HepG2 (cell line): Measurements from ENCODE around the gene TCF12. TPM values are rescaled to one million over a fixed set of nuclear protein-coding genes. Genes with fewer than 3 reads are reported as not detected.

ENCODE experiments used
- ATAC-seq: fragments of 200-7000 bp; cut with Tn5 transposase; 3 replicates; pipeline ENCODE4 v1.9.1; 2020; ENCODE audit warnings: mild to moderate bottlenecking, moderate library complexity
- BruUV-seq: library from RNA; stranded (reverse); fragments of 400-500 nt; replicated peaks from 2 replicates; lab custom pipeline; 2021; lab: Mats Ljungman, UMichigan
- CTCF ChIA-PET: fragments of 300-600 bp; formaldehyde crosslinking; extraction: SDS; loops from one replicate; lab custom pipeline; 2021; ENCODE audit warnings: low total read pairs, inconsistent platforms, low intra/inter-chr PET ratio; lab: Yijun Ruan, JAX
- POLR2A ChIA-PET: fragments of 350-600 bp; sonication (Branson Sonifier 250); formaldehyde crosslinking; loops from one replicate; lab custom pipeline; 2020; ENCODE audit warnings: antibody characterized with exemption, inconsistent platforms; lab: Yijun Ruan, JAX
- DNase-seq: peaks from one replicate; pipeline ENCODE4 v3.0.0-alpha.2; 2015; ENCODE audit warnings: low spot score
- FAIRE-seq: peaks from 3 replicates; lab custom pipeline; 2011; peaks lifted over from hg19 to GRCh38; lab: Jason Lieb, UNC
- H2AFZ ChIP-seq: one replicate; pipeline ENCODE4 v1.6.1; 2011; ENCODE audit warnings: low read length, inconsistent platforms
- H3K27ac ChIP-seq: fragments of 300-600 bp; 3 replicates; pipeline ENCODE4 v1.8.0; 2011; ENCODE audit warnings: mixed run types, mild to moderate bottlenecking, mixed read lengths, low read length, inconsistent platforms; ENCODE audit not compliant: insufficient read depth; ENCODE audit errors: extremely low read length
- H3K27me3 ChIP-seq, 2 experiments: fragments of 200-600 bp in 1 of 2; 2 replicates in 1 of 2; 3 replicates in 1 of 2; pipeline versions ENCODE4 v1.6.0 to v1.8.0; 2011; ENCODE audit warnings: low read length in 2 of 2, mild to moderate bottlenecking in 2 of 2, moderate library complexity in 2 of 2, inconsistent platforms in 1 of 2; ENCODE audit not compliant: insufficient read depth in 2 of 2, control insufficient read depth in 1 of 2
- H3K36me3 ChIP-seq, 2 experiments: fragments of 200-600 bp in 1 of 2; replicated peaks in 1 of 2; 2 replicates in 1 of 2; 3 replicates in 1 of 2; pipeline versions ENCODE4 v1.5.1 to v1.8.0; 2011; ENCODE audit warnings: low read length in 2 of 2, inconsistent platforms in 1 of 2; ENCODE audit not compliant: insufficient read depth in 2 of 2, control insufficient read depth in 1 of 2
- H3K4me1 ChIP-seq: 2 replicates; pipeline ENCODE4 v1.5.1; 2012; ENCODE audit warnings: low read length, inconsistent platforms; ENCODE audit not compliant: insufficient read depth
- H3K4me2 ChIP-seq: 2 replicates; pipeline ENCODE4 v1.6.0; 2011; ENCODE audit warnings: low read depth, low read length, inconsistent platforms
- H3K4me3 ChIP-seq, 3 experiments: fragments of 200-600 bp in 1 of 3; sonication (generic), shearing (Covaris generic) in 1 of 3; replicated peaks in 1 of 3; 2 replicates each; pipeline ENCODE4 v1.5.1; 2011 to 2016; ENCODE audit warnings: low read length in 3 of 3, inconsistent platforms in 2 of 3, low read depth in 2 of 3, mild to moderate bottlenecking in 2 of 3, control low read depth in 1 of 3, mixed read lengths in 1 of 3; ENCODE audit not compliant: insufficient read depth in 1 of 3
- H3K79me2 ChIP-seq: one replicate; pipeline ENCODE4 v1.6.1; 2011; ENCODE audit warnings: low read length, inconsistent platforms; ENCODE audit not compliant: insufficient read depth
- H3K9ac ChIP-seq: 2 replicates; pipeline ENCODE4 v1.6.0; 2011; ENCODE audit warnings: mild to moderate bottlenecking, low read depth, low read length, inconsistent platforms; ENCODE audit not compliant: insufficient read depth
- H3K9me3 ChIP-seq: 2 replicates; pipeline ENCODE4 v1.5.1; 2012; ENCODE audit warnings: mild to moderate bottlenecking, low read length
- H4K20me1 ChIP-seq: 2 replicates; pipeline ENCODE4 v1.6.0; 2011; ENCODE audit warnings: inconsistent platforms, mild to moderate bottlenecking, low read length, moderate library complexity; ENCODE audit not compliant: insufficient read depth
- DNMT3B ChIP-seq: conservative IDR thresholded peaks from 2 replicates; pipeline ENCODE4 v1.6.1; 2016; ENCODE audit warnings: missing biosample characterization, control low read depth
- MLLT10 ChIP-seq: sonication (generic); formaldehyde crosslinking; IDR thresholded peaks from 2 replicates; pipeline ENCODE4 v1.4.0; 2020; ENCODE audit warnings: missing genetic modification reagents
- MTA3 ChIP-seq: sonication (generic); formaldehyde crosslinking; IDR thresholded peaks from 2 replicates; pipeline ENCODE4 v1.4.0; 2020; ENCODE audit warnings: missing genetic modification reagents
- MYC ChIP-seq: sonication (generic); formaldehyde crosslinking; IDR thresholded peaks from 2 replicates; pipeline ENCODE4 v1.9.0; 2021; ENCODE audit warnings: missing genetic modification reagents, borderline replicate concordance
- PHF21A ChIP-seq: sonication (generic); formaldehyde crosslinking; IDR thresholded peaks from 2 replicates; pipeline ENCODE4 v1.5.0; 2020; ENCODE audit warnings: mild to moderate bottlenecking, missing genetic modification reagents
- RFXAP ChIP-seq: sonication (generic); formaldehyde crosslinking; IDR thresholded peaks from 2 replicates; pipeline ENCODE4 v1.4.0; 2020; ENCODE audit warnings: missing genetic modification reagents, borderline replicate concordance
- ZBTB34 ChIP-seq: sonication (generic); formaldehyde crosslinking; IDR thresholded peaks from 2 replicates; pipeline ENCODE4 v1.8.0; 2022; ENCODE audit warnings: mild to moderate bottlenecking, missing genetic modification reagents
- ZNF569 ChIP-seq: sonication (generic); formaldehyde crosslinking; IDR thresholded peaks from 2 replicates; pipeline ENCODE4 v1.5.0; 2020; ENCODE audit warnings: mild to moderate bottlenecking, missing genetic modification reagents, moderate library complexity, borderline replicate concordance
- ZNF605 ChIP-seq: sonication (generic); formaldehyde crosslinking; IDR thresholded peaks from 2 replicates; pipeline ENCODE4 v1.8.0; 2022; ENCODE audit warnings: mild to moderate bottlenecking, missing genetic modification reagents
- ZNF615 ChIP-seq: sonication (generic); formaldehyde crosslinking; IDR thresholded peaks from 2 replicates; pipeline ENCODE4 v1.5.0; 2020; ENCODE audit warnings: mild to moderate bottlenecking, missing genetic modification reagents, borderline replicate concordance
- ZNF720 ChIP-seq: sonication (generic); formaldehyde crosslinking; IDR thresholded peaks from 2 replicates; pipeline ENCODE4 v1.4.0; 2020; ENCODE audit warnings: missing genetic modification reagents
- ZNF724P ChIP-seq: sonication (generic); formaldehyde crosslinking; IDR thresholded peaks from 2 replicates; pipeline ENCODE4 v1.8.0; 2022; ENCODE audit warnings: missing genetic modification reagents, borderline replicate concordance
- ZSCAN29 ChIP-seq: sonication (generic); formaldehyde crosslinking; conservative IDR thresholded peaks from 2 replicates; pipeline ENCODE4 v1.4.0; 2020; ENCODE audit warnings: mild to moderate bottlenecking, missing genetic modification reagents
- WGBS: methylation state at CpG from one replicate; pipeline ENCODE4 v1.1.6; 2017; ENCODE audit warnings: low lambda C conversion rate; 5-methylcytosine and 5-hydroxymethylcytosine counted together
- in situ Hi-C: cut with HindIII; loops from 2 replicates; pipeline ENCODE4 v1.10.0; 2017; ENCODE audit warnings: low pct_unique_long_range_greater_than_20kb; ENCODE audit not compliant: extremely low pct_ligation_motif_present
- intact Hi-C: fragments of 100-400 bp; cut with micrococcal nuclease; formaldehyde crosslinking; loops from one replicate; pipeline ENCODE4 v1.10.0; 2022; ENCODE audit not compliant: unreplicated experiment
- polyA plus RNA-seq, 8 experiments: library from polyadenylated mRNA; depleted of rRNA in 3 of 8; stranded (reverse) in 7 of 8; unstranded in 1 of 8; fragments of >200 nt; fragmentation: Illumina TruSeq in 4 of 8; extraction: Trizol in 4 of 8; gene quantifications; 2 replicates each; pipeline versions ENCODE4 v1.2.1 to v1.2.3, GENCODE V29; 2011 to 2016; ENCODE audit warnings: low read depth in 4 of 8, missing spikeins in 1 of 8, mixed read lengths in 1 of 8; ENCODE audit not compliant: insufficient read depth in 1 of 8
- total RNA-seq, 5 experiments: library from RNA; depleted of rRNA; stranded (reverse); fragments of >200 nt; fragmentation: Illumina TruSeq; extraction: Trizol; gene quantifications; 2 replicates each; pipeline ENCODE4 v1.2.3, GENCODE V29; 2016; ENCODE audit warnings: low read depth in 1 of 5
- TF ChIP-seq, protein P1 (sequence below): sonication (generic); formaldehyde crosslinking; IDR thresholded peaks from 2 replicates; pipeline ENCODE4 v1.8.0; 2022; ENCODE audit warnings: mild to moderate bottlenecking, missing genetic modification reagents; ENCODE audit not compliant: insufficient replicate concordance
- TF ChIP-seq, protein P2 (sequence below): sonication (generic); formaldehyde crosslinking; IDR thresholded peaks from 2 replicates; pipeline ENCODE4 v1.4.0; 2020; ENCODE audit warnings: missing genetic modification reagents, mild to moderate bottlenecking, borderline replicate concordance

TCF12 gene
- total and polyA plus RNA-seq, 2 of the 13 experiments (the other 11 are each of a cell fraction or from before 2014, with no cell fraction given): 48.6 to 51.1 TPM

- H3K4me3 ChIP-seq: no peak overlapping the region
- H2AFZ ChIP-seq: no peak overlapping the region
- intact Hi-C loops: no loop called here
- no peak for FAIRE-seq
- no peaks in the 10 kb centered on the region for H3K9me3 ChIP-seq
- H3K27ac ChIP-seq: no peak overlapping the region
- POLR2A ChIA-PET: no interaction called here
- H3K36me3 ChIP-seq: peaks cover 1 to 2% of the 10 kb centered on the region in 2 experiments; a peak in 2 of 5 replicates
- 0 out of 2 replicates have a peak, but pooled peaks cover 3% of the 10 kb centered on the region for H4K20me1 ChIP-seq
- TF ChIP-seq, protein P1, sequence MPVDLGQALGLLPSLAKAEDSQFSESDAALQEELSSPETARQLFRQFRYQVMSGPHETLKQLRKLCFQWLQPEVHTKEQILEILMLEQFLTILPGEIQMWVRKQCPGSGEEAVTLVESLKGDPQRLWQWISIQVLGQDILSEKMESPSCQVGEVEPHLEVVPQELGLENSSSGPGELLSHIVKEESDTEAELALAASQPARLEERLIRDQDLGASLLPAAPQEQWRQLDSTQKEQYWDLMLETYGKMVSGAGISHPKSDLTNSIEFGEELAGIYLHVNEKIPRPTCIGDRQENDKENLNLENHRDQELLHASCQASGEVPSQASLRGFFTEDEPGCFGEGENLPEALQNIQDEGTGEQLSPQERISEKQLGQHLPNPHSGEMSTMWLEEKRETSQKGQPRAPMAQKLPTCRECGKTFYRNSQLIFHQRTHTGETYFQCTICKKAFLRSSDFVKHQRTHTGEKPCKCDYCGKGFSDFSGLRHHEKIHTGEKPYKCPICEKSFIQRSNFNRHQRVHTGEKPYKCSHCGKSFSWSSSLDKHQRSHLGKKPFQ: no peak
- TF ChIP-seq MLLT10 (CRISPR knock-in tag) (no peak), ZSCAN29 (CRISPR knock-in tag) (no peak), ZNF720 (no peak), DNMT3B (CRISPR knock-in tag) (no peak), ZBTB34 (CRISPR knock-in tag) (no peak), ZNF615 (CRISPR knock-in tag) (no peak), MTA3 (CRISPR knock-in tag) (no peak), MYC (CRISPR knock-in tag) (no peak), ZNF724P (CRISPR knock-in tag) (no peak), RFXAP (CRISPR knock-in tag) (no peak), ZNF605 (CRISPR knock-in tag) (no peak), ZNF569 (CRISPR knock-in tag) (no peak), PHF21A (CRISPR knock-in tag) (no peak)
- TF ChIP-seq, protein P2, sequence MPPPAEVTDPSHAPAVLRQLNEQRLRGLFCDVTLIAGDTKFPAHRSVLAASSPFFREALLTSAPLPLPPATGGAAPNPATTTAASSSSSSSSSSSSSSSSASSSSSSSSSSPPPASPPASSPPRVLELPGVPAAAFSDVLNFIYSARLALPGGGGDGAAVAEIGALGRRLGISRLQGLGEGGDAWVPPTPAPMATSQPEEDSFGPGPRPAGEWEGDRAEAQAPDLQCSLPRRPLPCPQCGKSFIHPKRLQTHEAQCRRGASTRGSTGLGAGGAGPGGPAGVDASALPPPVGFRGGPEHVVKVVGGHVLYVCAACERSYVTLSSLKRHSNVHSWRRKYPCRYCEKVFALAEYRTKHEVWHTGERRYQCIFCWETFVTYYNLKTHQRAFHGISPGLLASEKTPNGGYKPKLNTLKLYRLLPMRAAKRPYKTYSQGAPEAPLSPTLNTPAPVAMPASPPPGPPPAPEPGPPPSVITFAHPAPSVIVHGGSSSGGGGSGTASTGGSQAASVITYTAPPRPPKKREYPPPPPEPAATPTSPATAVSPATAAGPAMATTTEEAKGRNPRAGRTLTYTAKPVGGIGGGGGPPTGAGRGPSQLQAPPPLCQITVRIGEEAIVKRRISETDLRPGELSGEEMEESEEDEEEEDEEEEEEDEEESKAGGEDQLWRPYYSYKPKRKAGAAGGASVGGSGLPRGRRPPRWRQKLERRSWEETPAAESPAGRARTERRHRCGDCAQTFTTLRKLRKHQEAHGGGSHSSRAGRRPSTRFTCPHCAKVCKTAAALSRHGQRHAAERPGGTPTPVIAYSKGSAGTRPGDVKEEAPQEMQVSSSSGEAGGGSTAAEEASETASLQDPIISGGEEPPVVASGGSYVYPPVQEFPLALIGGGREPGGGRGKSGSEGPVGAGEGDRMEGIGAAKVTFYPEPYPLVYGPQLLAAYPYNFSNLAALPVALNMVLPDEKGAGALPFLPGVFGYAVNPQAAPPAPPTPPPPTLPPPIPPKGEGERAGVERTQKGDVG (CRISPR knock-in tag): no peak
- no peak overlapping the region for H3K9ac ChIP-seq
- H3K4me1 ChIP-seq: peaks cover 13% of the 10 kb centered on the region
- DNase-seq: no peak
- CTCF ChIA-PET: no interaction called here
- no TSS peak for BruUV-seq
- no peaks in the 10 kb centered on the region for H3K79me2 ChIP-seq
- H3K4me2 ChIP-seq: no peak overlapping the region
- WGBS: 97% methylated on average over 2 of the region's 2 CpGs
- no peak for ATAC-seq
- in situ Hi-C loops: no loop called here
- H3K27me3 ChIP-seq: no peaks in the 10 kb centered on the region
These were observed 285.5 kb downstream of the TCF12 start for GRCh38 chr15:57203906-57204305.
